HTERT RPE-1 (cell line): ENCODE data around the gene BCAS3.
"Not testable (repeated sequence)": the region's sequence is repeated elsewhere in the genome, so short reads cannot be mapped to it uniquely, and the experiment has no call there.

Experiments used
- in situ Hi-C: fragments of 300-500 bp; cut with MboI; formaldehyde crosslinking; loops from 4 replicates; pipeline ENCODE4 v1.14.3; 2020; ENCODE audit warnings: low sequenced_read_pairs

BCAS3 gene

DNA sequence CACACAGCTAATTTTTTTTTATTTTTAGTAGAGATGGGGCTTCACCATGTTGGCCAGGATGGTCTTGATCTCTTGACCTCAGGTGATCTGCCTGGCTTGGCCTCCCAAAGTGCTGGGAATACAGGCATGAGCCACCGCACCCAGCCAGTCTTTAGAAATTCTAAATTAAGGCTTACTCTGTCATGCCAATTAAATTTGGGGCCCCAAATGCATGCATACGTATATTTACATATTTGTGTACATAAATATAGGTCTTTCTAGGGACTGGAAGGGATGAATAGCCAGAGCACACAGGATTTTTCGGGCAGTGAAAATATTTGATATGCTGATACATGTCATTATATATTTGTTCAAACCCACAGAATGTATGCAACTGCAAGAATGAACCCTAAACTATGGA is 105.1 kb downstream of the BCAS3 start:
- in situ Hi-C loops: no loop called here

DNA sequence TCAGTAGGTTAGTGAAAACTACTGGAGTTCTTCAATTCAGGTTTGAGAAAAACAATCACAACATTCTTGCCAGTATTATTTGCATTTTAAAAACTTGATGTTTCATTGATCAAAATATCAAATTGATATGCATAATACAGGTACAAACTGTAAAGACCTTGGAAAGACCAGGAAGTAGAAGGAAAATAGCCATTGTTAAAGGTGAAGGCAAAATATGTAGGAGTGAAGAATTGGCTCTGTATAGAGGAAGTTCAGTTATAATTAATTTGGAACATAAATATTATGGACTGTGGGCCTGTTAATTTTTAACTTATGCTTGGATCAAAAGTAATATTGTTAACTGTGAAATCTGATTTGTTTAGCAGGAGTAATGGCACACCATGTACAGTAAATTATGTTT is 112.6 kb downstream of the BCAS3 start:
- in situ Hi-C loops: no loop called here

DNA sequence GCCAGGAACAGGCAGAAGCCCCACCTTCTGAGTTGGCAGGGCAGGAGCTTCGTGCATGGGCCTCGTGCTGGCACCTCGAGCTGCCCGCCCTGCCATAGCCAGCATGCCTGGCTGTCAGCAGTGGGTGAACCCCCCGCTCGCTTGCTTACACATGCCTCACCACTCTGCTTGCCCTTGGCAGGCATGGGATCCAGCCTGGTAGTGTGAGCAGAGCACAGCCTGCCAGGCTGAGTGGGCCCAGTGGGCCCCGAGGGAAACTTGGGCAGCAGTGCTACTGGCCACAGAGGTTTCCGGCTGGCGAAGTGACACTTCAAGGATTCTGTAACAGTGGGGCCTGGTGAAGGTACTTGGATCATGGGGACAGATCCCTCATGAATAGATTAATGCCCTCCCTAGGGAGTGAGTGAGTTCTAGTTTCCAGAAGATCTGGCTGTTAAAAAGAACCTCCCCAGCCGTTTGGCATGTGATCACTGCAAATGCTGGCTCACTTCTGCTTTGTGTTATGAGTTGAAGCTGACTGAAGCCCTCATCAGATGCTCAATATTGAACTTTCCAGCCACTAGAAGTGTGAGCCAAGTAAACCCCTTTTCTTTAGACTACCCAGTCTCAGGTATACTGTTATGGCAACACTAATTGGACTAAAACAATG is 114.7 kb downstream of the BCAS3 start:
- in situ Hi-C loops: no loop called here

DNA sequence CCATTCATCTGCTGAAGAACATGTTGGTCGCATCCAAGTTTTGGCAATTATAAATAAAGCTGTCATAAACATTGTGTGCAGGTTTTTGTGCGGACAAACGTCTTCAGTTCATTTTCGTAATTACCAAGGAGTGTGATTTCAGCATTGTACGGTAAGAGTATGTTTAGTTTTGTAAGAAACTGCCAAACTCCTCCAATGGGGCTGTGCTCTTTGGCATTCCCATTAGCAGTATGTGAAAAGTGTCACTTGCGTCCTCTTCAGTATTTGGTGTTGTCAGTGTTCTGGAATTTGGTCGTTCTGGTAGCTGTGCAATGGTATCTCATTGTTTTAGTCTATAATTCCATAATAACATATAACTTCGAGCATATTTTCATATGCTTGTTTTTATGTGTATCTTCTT is 120.9 kb downstream of the BCAS3 start:
- in situ Hi-C loops: no loop called here

DNA sequence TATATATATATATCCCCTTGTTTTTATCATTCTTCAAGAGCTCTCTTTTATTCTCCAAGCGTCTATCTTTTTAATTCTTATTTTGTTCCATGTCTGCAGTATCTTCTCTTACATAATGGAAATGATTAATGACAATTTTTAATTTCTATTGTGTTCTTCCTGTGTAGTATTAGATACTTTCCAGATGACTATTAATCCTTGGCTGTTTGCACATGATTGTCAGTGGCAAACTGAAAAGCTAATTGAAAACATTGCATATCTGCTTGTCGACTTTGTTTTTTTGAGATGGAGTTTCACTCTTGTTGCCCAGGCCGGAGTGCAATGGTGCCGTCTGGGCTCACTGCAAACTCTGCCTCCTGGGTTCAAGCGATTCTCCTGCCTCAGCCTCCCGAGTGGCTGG is 124.7 kb downstream of the BCAS3 start:
- in situ Hi-C loops: no loop called here

DNA sequence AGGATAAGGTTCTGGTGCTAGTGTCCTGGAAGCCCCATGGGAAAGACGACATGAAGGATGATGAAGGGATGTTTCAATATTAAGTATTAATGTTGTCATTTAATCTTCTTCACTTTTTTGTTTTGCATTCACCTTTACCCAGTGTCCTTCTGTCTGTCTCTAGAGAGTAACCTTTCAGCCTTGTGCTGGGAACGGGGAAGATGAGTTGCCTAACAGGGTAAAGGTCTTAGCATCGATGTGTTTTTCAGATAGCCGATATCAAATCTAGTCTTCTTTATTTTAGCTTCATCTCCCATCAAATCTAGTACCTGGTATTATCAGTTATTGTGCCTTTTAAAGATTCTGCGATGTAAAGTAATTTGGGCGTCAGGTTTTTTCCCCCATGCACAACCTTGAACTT is 125.4 kb downstream of the BCAS3 start:
- in situ Hi-C loops: no loop called here

DNA sequence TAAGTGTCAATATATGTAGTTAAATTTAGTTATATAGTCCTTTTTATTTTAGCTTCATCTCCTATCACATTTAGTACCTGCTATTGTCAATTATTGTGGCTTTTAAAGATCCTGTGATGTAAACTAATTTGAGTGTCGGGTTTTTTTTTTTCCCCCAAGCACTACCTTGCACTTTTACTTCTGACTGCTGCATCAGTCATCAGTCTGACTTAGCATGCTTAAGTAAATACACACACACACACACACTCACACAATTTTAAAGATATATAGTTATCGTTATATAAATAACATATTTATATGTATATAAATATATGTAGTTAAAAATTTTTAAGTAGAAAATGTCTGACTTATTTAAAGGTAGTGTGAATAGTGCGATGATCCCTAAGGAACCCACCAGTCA is 127.2 kb downstream of the BCAS3 start:
- in situ Hi-C loops: no loop called here

DNA sequence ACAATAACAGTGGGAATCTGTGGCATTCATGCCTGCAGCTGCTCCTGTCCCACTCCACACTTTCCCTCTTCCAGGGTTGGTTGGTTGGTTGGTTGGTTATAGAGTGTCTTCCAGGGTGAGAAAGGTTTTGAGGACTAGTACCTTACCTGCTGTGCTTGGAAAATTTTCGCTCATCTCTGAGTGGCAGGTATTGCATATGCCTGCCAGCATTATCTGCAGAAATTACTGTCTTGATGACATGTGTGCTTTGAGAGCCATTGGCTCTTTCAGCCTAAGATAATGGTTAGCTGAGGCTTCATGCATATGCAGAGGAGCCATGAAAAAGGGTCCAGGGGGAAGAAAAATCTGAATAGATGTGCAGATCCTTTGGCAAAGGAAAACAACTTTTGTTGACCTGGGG is 131.8 kb downstream of the BCAS3 start:
- in situ Hi-C loops: no loop called here

DNA sequence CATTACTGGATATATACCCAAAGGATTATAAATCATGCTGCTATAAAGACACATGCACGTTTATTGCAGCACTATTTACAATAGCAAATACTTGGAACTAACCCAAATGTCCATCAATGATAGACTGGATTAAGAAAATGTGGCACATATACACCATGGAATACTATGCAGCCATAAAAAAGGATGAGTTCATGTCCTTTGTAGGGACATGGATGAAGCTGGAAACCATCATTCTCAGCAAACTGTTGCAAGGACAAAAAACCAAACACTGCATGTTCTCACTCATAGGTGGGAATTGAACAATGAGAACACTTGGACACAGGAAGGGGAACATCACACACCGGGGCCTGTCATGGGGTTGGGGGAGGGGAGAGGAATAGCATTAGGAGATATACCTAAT is 137.3 kb downstream of the BCAS3 start:
- in situ Hi-C loops: not testable (repeated sequence)

DNA sequence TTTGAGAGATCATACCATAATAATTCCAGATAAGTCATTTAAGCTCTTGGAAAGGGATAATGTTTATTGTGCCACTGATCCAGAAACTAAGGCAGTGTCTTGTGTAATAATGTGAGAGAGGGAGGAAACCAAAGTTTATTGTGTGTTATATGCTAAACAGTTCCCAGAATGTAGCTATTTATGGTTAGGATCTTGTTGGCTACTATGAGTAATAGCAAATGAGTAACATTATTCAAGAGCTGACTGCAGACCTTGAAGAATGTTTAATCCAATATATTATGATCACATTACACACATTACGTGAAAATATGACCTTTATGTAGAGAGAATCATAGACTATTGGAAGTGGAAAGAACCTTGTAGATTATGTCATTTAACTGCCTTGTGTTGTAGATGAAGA is 139.5 kb downstream of the BCAS3 start:
- in situ Hi-C loops: no loop called here

DNA sequence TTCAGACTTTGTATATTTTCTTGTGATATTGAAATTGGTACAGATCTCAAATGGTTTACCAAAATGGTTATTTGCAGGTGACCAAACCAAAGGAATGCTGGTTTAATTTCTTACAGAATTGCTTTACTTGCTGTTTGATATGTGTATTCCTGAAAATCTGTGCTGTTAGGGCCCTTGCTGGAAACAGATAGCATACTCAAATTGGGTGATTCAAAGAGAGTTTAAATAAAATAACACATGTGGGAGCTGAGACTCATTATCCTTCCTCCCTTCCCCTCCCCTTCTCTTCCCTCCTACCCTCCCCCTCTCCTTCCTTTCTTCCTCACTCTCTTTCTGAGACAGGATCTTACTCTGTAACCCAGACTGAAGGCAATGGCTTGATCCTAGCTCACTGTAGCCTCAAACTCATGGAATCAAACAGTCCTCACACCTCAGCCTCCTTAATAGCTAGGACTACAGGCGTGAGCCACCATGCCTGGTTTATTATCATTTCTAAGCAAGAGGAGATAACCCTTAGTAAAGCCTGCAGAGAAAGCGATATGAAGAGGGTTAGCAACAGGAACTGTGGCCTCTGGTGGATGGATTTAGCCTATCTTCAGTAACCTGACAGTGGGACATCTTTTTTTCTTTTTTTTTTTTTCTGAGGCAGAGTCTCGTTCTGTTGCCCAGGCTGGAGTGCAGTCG is 141.9 kb downstream of the BCAS3 start:
- in situ Hi-C loops: no loop called here

DNA sequence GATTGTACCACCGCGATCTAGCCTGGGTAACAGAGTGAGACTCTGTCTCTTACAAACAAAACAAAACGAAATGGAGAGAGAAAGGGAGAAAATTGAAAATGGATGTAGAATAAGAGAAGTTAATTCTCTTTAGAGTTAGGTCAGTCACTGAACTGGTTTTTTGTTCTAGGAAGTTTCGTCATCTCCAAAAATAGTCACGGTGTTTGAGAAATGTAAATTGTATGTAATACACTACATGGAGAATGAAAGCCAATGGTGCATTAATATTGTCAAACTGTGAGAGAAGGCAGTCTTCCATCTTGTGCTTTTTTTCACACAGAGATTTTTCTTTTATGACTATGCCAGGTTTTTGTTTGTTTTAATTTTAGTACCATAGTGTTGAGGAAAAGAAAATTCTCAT is 145.9 kb downstream of the BCAS3 start:
- in situ Hi-C loops: no loop called here

DNA sequence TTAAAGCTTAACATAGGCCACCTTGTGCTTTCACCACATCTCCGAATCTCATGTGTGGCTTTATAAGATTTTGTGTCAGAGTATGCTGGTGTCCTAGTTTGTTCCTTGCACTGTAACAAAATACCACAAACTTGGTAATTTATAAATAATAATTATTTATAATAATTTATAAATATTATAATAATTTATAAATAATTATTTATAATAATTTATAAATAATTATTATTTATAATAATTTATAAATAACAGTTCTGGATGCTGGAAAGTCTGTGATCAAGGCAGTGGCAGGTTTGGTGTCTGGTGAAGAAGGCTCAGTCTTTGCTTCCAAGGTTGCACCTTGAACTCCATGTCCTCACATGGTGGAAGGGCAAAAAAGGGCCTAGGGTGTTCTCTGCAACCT is 147.7 kb downstream of the BCAS3 start:
- in situ Hi-C loops: no loop called here

DNA sequence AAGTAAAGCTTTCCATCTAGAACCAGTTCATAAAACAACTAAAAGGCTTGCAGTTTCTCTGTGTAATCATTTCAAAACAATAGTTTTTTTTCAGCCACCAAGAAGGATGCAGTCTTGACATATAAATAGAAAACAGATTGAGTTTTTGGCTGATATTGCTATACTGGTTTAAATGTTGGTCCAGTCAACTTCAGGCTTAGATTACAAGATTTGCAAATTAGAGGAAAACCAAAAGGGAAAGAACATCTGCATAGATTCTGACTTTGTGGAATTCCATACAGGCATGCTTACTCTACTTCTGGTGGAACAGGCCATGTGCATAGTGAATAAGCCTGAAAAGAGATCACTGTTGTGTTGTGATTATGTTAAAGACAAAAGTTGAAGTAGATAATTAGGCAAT is 150.3 kb downstream of the BCAS3 start:
- in situ Hi-C loops: no loop called here

DNA sequence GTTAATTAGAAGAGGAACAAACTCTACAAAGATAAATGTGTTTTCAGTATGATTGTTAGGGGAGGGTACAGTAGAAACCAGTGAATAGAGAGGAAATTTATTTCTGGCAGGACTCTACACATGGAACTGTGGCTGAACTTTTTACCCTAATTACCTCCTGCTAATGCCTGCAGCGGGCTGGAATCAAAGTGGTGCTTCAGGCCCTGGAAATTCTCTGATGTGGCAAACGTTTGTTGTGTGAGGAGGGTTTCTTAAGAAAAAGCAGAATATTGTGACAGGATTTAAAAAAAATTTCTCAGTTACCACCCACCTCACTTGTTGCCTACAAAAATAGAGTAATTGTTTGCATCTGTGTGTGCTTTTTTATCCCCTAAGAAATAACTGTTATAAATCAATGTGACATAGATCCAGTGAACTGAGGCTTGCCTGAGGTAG is 154.5 kb downstream of the BCAS3 start:
- in situ Hi-C loops: no loop called here

DNA sequence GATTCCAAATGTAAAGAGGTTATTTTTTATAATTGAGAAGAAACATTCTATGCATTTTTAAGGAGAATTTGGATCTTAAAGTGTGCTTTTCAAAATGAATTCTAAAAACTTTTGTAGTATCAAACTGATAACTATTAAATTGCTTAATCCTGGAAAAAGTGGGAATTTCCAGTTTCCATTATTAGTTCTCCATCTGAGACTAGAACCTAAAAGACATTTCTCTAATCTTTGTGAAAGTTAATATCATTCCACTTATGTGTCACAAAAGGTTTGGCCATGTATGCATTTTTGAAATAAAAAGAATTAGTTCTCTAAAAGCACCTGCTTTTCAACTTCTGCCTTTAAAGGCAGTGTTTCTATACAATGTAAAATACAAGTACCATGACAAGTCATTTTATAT is 155.0 kb downstream of the BCAS3 start:
- in situ Hi-C loops: no loop called here

DNA sequence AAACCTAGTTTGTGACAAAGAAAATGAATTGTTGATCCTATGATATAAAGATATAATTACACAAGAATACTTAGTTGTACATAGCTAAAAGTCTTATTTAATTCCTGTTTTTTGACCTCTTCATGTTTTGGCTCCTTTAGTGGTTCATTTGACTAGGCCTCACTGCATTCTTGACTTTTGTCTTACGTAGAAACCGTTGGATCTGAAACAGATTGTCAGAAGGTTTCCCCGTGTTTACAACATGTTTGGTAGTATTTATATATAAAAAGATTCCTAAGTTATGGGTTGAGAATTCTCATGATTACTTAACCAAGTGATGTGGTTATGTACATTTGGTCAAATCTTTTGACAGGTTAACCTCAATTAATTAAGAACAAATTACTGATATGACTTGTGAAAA is 162.8 kb downstream of the BCAS3 start:
- in situ Hi-C loops: no loop called here

DNA sequence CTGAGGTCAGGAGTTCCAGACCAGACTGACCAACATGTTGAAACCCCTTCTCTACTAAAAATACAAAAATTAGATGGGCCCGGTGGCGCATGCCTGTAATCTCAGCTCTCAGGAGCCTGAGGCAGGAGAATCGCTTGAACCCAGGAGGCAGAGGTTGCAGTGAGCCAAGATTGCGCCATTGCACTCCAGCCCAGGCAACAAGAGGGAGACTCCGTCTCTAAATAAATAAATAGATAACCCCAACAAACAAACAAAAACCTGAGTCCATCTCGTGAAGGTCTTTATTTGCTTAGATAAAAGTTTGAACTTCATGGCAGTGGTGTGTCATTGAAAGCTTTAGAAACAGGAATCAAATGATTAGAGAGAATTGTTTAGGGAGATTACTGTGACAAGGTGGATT is 167.4 kb downstream of the BCAS3 start:
- in situ Hi-C loops: no loop called here

DNA sequence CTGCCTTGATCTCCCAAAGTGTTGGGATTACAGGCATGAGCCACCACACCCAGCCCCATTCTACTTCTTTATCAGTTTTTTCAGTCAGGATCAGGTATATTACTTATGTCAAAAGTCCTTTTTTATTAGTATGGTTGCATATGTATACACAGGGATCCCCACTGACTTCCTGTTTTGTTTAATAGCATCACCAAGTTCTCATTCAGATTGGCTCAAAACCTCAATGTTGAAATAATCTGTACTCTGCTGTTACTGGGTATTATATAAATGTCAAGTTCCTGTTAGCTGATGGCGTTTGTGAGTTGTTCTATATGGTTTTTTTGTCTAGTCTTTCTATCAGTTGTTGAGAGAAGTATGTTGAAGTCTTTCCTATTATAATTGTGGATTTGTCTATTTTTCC is 168.5 kb downstream of the BCAS3 start:
- in situ Hi-C loops: no loop called here

DNA sequence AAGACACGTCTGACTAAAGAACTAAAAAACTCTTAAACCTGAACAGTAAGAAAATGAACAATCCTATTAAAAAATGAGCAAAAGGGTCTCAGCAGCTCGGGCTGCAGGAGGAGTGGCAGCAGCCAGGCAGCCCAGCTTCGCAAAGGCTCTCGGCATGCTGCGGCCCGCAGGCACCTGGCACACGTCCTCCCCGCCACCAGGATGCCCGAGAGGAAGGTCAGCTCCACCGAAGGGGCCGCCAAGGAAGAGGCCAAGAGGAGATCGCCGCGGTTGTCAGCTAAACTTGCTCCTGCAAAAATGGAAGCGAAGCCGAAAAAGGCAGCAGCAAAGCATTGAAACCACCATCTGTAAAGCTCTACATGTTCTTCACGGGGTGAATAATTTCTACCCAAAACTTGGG is 173.5 kb downstream of the BCAS3 start:
- in situ Hi-C loops: no loop called here

DNA sequence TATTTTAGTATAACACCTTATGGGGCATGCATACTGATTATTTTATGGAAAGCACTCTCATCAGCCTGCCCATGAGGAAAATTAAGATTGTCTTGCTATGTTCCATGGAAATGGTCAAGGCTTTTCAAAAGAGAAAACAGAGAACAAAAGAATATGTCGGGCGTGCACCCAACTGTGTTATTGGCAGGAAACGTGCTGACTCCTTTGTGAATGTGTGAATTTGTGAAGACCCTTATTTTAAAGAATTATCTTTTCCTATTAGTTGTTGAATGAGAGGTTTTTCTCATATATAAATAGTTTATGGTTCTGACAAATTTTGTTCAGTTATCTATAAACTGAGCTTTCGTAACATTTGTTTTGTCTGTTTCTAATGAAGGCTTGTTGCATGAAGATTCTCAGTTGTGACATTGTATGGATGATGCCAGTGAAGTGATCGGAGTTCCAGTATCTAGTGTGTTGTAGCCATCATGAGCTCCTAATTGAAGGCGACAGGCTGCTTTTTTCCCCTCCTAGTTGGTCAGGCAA is 180.0 kb downstream of the BCAS3 start:
- in situ Hi-C loops: no loop called here

DNA sequence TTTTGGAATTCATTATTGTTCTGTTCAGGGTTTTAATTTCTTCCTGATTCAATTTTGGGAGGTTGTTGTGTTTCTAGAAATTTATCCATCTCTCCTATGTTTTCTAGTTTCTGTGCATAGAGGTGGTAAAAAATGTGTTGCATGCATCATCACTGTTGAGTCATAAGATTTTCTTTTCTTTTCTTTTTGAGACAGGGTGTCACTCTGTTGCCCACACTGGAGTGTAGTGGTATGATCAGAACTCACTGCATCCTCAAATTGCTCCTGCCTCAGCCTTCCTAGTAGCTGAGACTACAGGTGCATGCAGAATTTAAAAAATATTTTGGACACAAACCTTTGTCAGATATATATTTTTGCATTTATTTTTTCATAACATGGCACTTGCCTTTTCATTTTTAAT is 184.8 kb downstream of the BCAS3 start:
- in situ Hi-C loops: no loop called here
